ENCODE results near the gene RAB40C. TPM values are rescaled to one million over a fixed set of nuclear protein-coding genes. Genes with fewer than 3 reads are reported as not detected.

Gene RAB40C
- total RNA-seq, 1 donor from 2014 or later: 13.4 TPM

GRCh38 chr16:641326-642188 lies 51.7 kb downstream of the RAB40C start, which contains the start of gene MCRIP2:
MCRIP2 (plus strand) TSS chr16:641828; CDS start chr16:641992, 164 bp downstream.
- intact Hi-C loops (cut with micrococcal nuclease): loop anchor here (1.0 to 10.0 kb wide), 2 partner anchors 8 to 973 kb away; partner anchors contain the start of genes CRAMP1, IFT140 and WDR90
- DNase-seq (ENCODE audit: low spot score): peak; percentile 72
- H3K27me3 Mint-ChIP-seq (ENCODE audit: low read depth): no peaks in the 10 kb centered on the region
- peaks cover 16% of the 10 kb centered on the region for H3K36me3 Mint-ChIP-seq (ENCODE audit: low read depth)
- no peaks in the 10 kb centered on the region for H3K9me3 Mint-ChIP-seq
- H3K4me3 Mint-ChIP-seq (ENCODE audit: low read depth): peak within 1 kb of the TSS; percentile 75
- H3K4me1 Mint-ChIP-seq (ENCODE audit: low read depth): peaks cover 6% of the 10 kb centered on the region
- no peak within 1 kb of the TSS for H3K27ac Mint-ChIP-seq

GRCh38 chr16:642189-643049 lies 52.6 kb downstream of the RAB40C start:
- H3K9me3 Mint-ChIP-seq: no peaks in the 10 kb centered on the region
- no peak overlapping the region for H3K27ac Mint-ChIP-seq
- no peaks in the 10 kb centered on the region for H3K27me3 Mint-ChIP-seq (ENCODE audit: low read depth)
- peaks cover 16% of the 10 kb centered on the region for H3K36me3 Mint-ChIP-seq (ENCODE audit: low read depth)
- H3K4me1 Mint-ChIP-seq (ENCODE audit: low read depth): peaks cover 5% of the 10 kb centered on the region
- peak; percentile 29 for DNase-seq (ENCODE audit: low spot score)
- peak overlapping the region; percentile 75 for H3K4me3 Mint-ChIP-seq (ENCODE audit: low read depth)
- intact Hi-C loops (cut with micrococcal nuclease): loop anchor here (10.0 kb wide), 1 partner anchor 972 kb away; the partner anchor contains the start of genes CRAMP1 and IFT140

- DNase-seq (ENCODE audit: low spot score): no peak
- H3K4me3 Mint-ChIP-seq (ENCODE audit: low read depth): peak overlapping the region; percentile 75
- H3K27me3 Mint-ChIP-seq (ENCODE audit: low read depth): no peaks in the 10 kb centered on the region
- H3K36me3 Mint-ChIP-seq (ENCODE audit: low read depth): peaks cover 16% of the 10 kb centered on the region
- intact Hi-C loops (cut with micrococcal nuclease): loop anchor here (10.0 kb wide), 1 partner anchor 972 kb away; the partner anchor contains the start of genes CRAMP1 and IFT140
- peaks cover 4% of the 10 kb centered on the region for H3K4me1 Mint-ChIP-seq (ENCODE audit: low read depth)
- H3K9me3 Mint-ChIP-seq: no peaks in the 10 kb centered on the region
- no peak overlapping the region for H3K27ac Mint-ChIP-seq
Measured at GRCh38 chr16:643050-643368, 53.1 kb downstream of the RAB40C start.

- no peak for DNase-seq (ENCODE audit: low spot score)
- intact Hi-C loops (cut with micrococcal nuclease): loop anchor here (10.0 kb wide), 1 partner anchor 970 kb away; the partner anchor contains the start of genes CRAMP1 and IFT140
- peaks cover 16% of the 10 kb centered on the region for H3K36me3 Mint-ChIP-seq (ENCODE audit: low read depth)
- no peaks in the 10 kb centered on the region for H3K27me3 Mint-ChIP-seq (ENCODE audit: low read depth)
- H3K4me1 Mint-ChIP-seq (ENCODE audit: low read depth): peaks cover 4% of the 10 kb centered on the region
- no peak overlapping the region for H3K27ac Mint-ChIP-seq
- H3K9me3 Mint-ChIP-seq: no peaks in the 10 kb centered on the region
- H3K4me3 Mint-ChIP-seq (ENCODE audit: low read depth): peak overlapping the region; percentile 72
Measured at GRCh38 chr16:644556-644955, 54.7 kb downstream of the RAB40C start.

GRCh38 chr16:645852-646678 lies 56.2 kb downstream of the RAB40C start:
- intact Hi-C loops (cut with micrococcal nuclease): loop anchor here (10.0 kb wide), 1 partner anchor 969 kb away; the partner anchor contains the start of genes CRAMP1 and IFT140

GRCh38 chr16:646679-647172 lies 56.9 kb downstream of the RAB40C start:
- Mint-ChIP-seq H3K9me3 (no peaks in the 10 kb centered on the region), H3K27me3 (ENCODE audit: low read depth) (no peaks in the 10 kb centered on the region), H3K27ac (no peak overlapping the region), H3K4me1 (ENCODE audit: low read depth) (peaks cover 4% of the 10 kb centered on the region), H3K36me3 (ENCODE audit: low read depth) (peaks cover 16% of the 10 kb centered on the region), H3K4me3 (ENCODE audit: low read depth) (no peak overlapping the region)
- intact Hi-C loops (cut with micrococcal nuclease): loop anchor here (10.0 kb wide), 1 partner anchor 968 kb away; the partner anchor contains the start of genes CRAMP1 and IFT140
- DNase-seq (ENCODE audit: low spot score): no peak

More at GRCh38 chr16:645852-646678, 56.2 kb downstream of the RAB40C start:
- H3K4me3 Mint-ChIP-seq (ENCODE audit: low read depth): no peak overlapping the region
- H3K36me3 Mint-ChIP-seq (ENCODE audit: low read depth): peaks cover 16% of the 10 kb centered on the region
- H3K27ac Mint-ChIP-seq: no peak overlapping the region
- H3K4me1 Mint-ChIP-seq (ENCODE audit: low read depth): peaks cover 4% of the 10 kb centered on the region
- H3K9me3 Mint-ChIP-seq: no peaks in the 10 kb centered on the region
- DNase-seq (ENCODE audit: low spot score): no peak
- H3K27me3 Mint-ChIP-seq (ENCODE audit: low read depth): no peaks in the 10 kb centered on the region

GRCh38 chr16:647173-647902 lies 57.5 kb downstream of the RAB40C start:
- Mint-ChIP-seq H3K36me3 (ENCODE audit: low read depth) (peaks cover 16% of the 10 kb centered on the region), H3K9me3 (no peaks in the 10 kb centered on the region), H3K4me3 (ENCODE audit: low read depth) (no peak overlapping the region), H3K4me1 (ENCODE audit: low read depth) (peaks cover 4% of the 10 kb centered on the region), H3K27me3 (ENCODE audit: low read depth) (no peaks in the 10 kb centered on the region), H3K27ac (no peak overlapping the region)
- DNase-seq (ENCODE audit: low spot score): no peak
- intact Hi-C loops (cut with micrococcal nuclease): loop anchor here (10.0 kb wide), 1 partner anchor 967 kb away; the partner anchor contains the start of genes CRAMP1 and IFT140

GRCh38 chr16:648071-648780 lies 58.4 kb downstream of the RAB40C start:
- Mint-ChIP-seq H3K4me3 (ENCODE audit: low read depth) (peak overlapping the region; percentile 82), H3K36me3 (ENCODE audit: low read depth) (peaks cover 16% of the 10 kb centered on the region), H3K9me3 (no peaks in the 10 kb centered on the region), H3K27me3 (ENCODE audit: low read depth) (no peaks in the 10 kb centered on the region), H3K27ac (peak overlapping the region; percentile 74), H3K4me1 (ENCODE audit: low read depth) (peaks cover 4% of the 10 kb centered on the region)
- no peak for DNase-seq (ENCODE audit: low spot score)
- intact Hi-C loops (cut with micrococcal nuclease): loop anchor here (10.0 kb wide), 1 partner anchor 967 kb away; the partner anchor contains the start of genes CRAMP1 and IFT140

GRCh38 chr16:648781-649589 lies 59.1 kb downstream of the RAB40C start, which contains the start of gene WDR90:
WDR90 (plus strand) TSS chr16:649365; CDS start chr16:649417, 52 bp downstream.
- DNase-seq (ENCODE audit: low spot score): peak; percentile 91
- Mint-ChIP-seq H3K9me3 (no peaks in the 10 kb centered on the region), H3K36me3 (ENCODE audit: low read depth) (peaks cover 10% of the 10 kb centered on the region), H3K27me3 (ENCODE audit: low read depth) (no peaks in the 10 kb centered on the region), H3K4me3 (ENCODE audit: low read depth) (peak within 1 kb of the TSS; percentile 82), H3K27ac (peak within 1 kb of the TSS; percentile 74), H3K4me1 (ENCODE audit: low read depth) (peaks cover 4% of the 10 kb centered on the region)
- intact Hi-C loops (cut with micrococcal nuclease): loop anchor here (1.0 to 10.0 kb wide), 2 partner anchors 8 to 966 kb away; partner anchors contain the start of genes CRAMP1, IFT140 and MCRIP2

- Mint-ChIP-seq H3K27me3 (ENCODE audit: low read depth) (no peaks in the 10 kb centered on the region), H3K36me3 (ENCODE audit: low read depth) (peaks cover 6% of the 10 kb centered on the region), H3K27ac (no peak overlapping the region), H3K4me3 (ENCODE audit: low read depth) (peak overlapping the region; percentile 72), H3K4me1 (ENCODE audit: low read depth) (peaks cover 3% of the 10 kb centered on the region), H3K9me3 (no peaks in the 10 kb centered on the region)
- no peak for DNase-seq (ENCODE audit: low spot score)
- intact Hi-C loops (cut with micrococcal nuclease): loop anchor here (1.0 to 10.0 kb wide), 2 partner anchors 8 to 965 kb away; partner anchors contain the start of genes CRAMP1, IFT140 and MCRIP2
Measured at GRCh38 chr16:649631-650030, 59.8 kb downstream of the RAB40C start.

Data from activated T-helper 2 cell treated with anti-CD3 and anti-CD28 coated beads, Interferon-gamma antibody, Interleukin-2, Interleukin-4, amounts not matched to agents 10 μg/mL and 5 μg/mL and 100 μg/mL, durations not matched to agents 14 hours and 24 hours and 36 hours (primary cell).